GM23338 (cell line): Measurements from ENCODE around the gene CTRB2. TPM values are rescaled to one million over a fixed set of nuclear protein-coding genes. Genes with fewer than 3 reads are reported as not detected.

ENCODE experiments used
- ATAC-seq: fragments of 200-7000 bp; cut with Tn5 transposase; 3 replicates; pipeline ENCODE4 v1.9.1; 2020
- DNase-seq: peaks from one replicate; pipeline ENCODE4 v3.0.0-alpha.2; 2015; ENCODE audit warnings: low spot score
- H2AFZ ChIP-seq: fragments of 200-600 bp; sonication (generic); 2 replicates; pipeline ENCODE4 v1.8.0; 2016; ENCODE audit warnings: antibody characterized with exemption, mild to moderate bottlenecking, moderate library complexity
- H3F3A ChIP-seq: fragments of 200-600 bp; sonication (generic); replicated peaks from 2 replicates; pipeline ENCODE4 v1.8.0; 2017; ENCODE audit warnings: antibody characterized with exemption, mixed run types, low read depth
- H3K27ac ChIP-seq: fragments of 200-600 bp; sonication (generic); 2 replicates; pipeline ENCODE4 v1.6.1; 2016; ENCODE audit warnings: low read depth
- H3K27me3 ChIP-seq: fragments of 200-600 bp; sonication (generic); 2 replicates; pipeline ENCODE4 v1.8.0; 2016; ENCODE audit warnings: mild to moderate bottlenecking, mixed run types, moderate library complexity; ENCODE audit not compliant: insufficient read depth
- H3K36me3 ChIP-seq: fragments of 200-600 bp; sonication (generic); 2 replicates; pipeline ENCODE4 v1.8.0; 2016; ENCODE audit warnings: mild to moderate bottlenecking; ENCODE audit not compliant: insufficient read depth
- H3K4me1 ChIP-seq: fragments of 200-600 bp; sonication (generic); 2 replicates; pipeline ENCODE4 v1.8.0; 2016; ENCODE audit warnings: mild to moderate bottlenecking, moderate library complexity; ENCODE audit not compliant: insufficient read depth
- H3K4me2 ChIP-seq: fragments of 200-600 bp; sonication (generic); 2 replicates; pipeline ENCODE4 v1.7.1; 2017; ENCODE audit warnings: mixed run types
- H3K4me3 ChIP-seq: fragments of 200-600 bp; sonication (generic); 2 replicates; pipeline ENCODE4 v1.6.1; 2016; ENCODE audit warnings: mixed run types
- H3K79me2 ChIP-seq: fragments of 200-600 bp; sonication (generic); replicated peaks from 2 replicates; pipeline ENCODE4 v1.8.0; 2017; ENCODE audit warnings: mild to moderate bottlenecking; ENCODE audit not compliant: insufficient read depth
- H3K9me2 ChIP-seq: fragments of 200-600 bp; sonication (generic); 2 replicates; pipeline ENCODE4 v1.8.0; 2017; ENCODE audit not compliant: insufficient read depth
- H4K20me1 ChIP-seq: fragments of 200-600 bp; sonication (generic); replicated peaks from 2 replicates; pipeline ENCODE4 v1.8.0; 2017; ENCODE audit warnings: mild to moderate bottlenecking; ENCODE audit not compliant: insufficient read depth
- H3K27ac Mint-ChIP-seq: 2 replicates; pipeline ENCODE4 v1.8.0; 2020; ENCODE audit warnings: inconsistent platforms, mild to moderate bottlenecking, moderate library complexity, mixed read lengths
- H3K27me3 Mint-ChIP-seq: 3 replicates; pipeline ENCODE4 v1.8.0; 2022; ENCODE audit warnings: low read depth, mild to moderate bottlenecking, moderate library complexity, mixed read lengths, inconsistent platforms; ENCODE audit not compliant: insufficient read depth, poor library complexity
- H3K36me3 Mint-ChIP-seq: 3 replicates; pipeline ENCODE4 v1.8.0; 2021; ENCODE audit warnings: low read depth, mild to moderate bottlenecking, inconsistent platforms, moderate library complexity, mixed read lengths
- H3K4me1 Mint-ChIP-seq: 3 replicates; pipeline ENCODE4 v1.8.0; 2020; ENCODE audit warnings: mild to moderate bottlenecking, inconsistent platforms, mixed read lengths
- H3K4me3 Mint-ChIP-seq: 3 replicates; pipeline ENCODE4 v1.8.0; 2021; ENCODE audit warnings: moderate library complexity, mild to moderate bottlenecking, inconsistent platforms, mixed read lengths
- H3K9me3 Mint-ChIP-seq: 3 replicates; pipeline ENCODE4 v1.8.0; 2020; ENCODE audit warnings: moderate library complexity, mild to moderate bottlenecking, inconsistent platforms, mixed read lengths
- ETS1 ChIP-seq: IDR thresholded peaks from 2 replicates; pipeline ENCODE4 v1.6.1; 2016; ENCODE audit warnings: antibody characterized with exemption
- EZH2phosphoT487 ChIP-seq: fragments of 200-600 bp; sonication (generic); IDR thresholded peaks from one replicate; pipeline ENCODE4 v1.8.1; 2018; ENCODE audit warnings: antibody characterized with exemption; ENCODE audit not compliant: unreplicated experiment
- JUNB ChIP-seq: IDR thresholded peaks from one replicate; pipeline ENCODE4 v1.6.1; 2016; ENCODE audit warnings: antibody characterized with exemption; ENCODE audit not compliant: unreplicated experiment
- NANOG ChIP-seq: IDR thresholded peaks from 2 replicates; pipeline ENCODE4 v1.6.1; 2016; ENCODE audit warnings: antibody characterized with exemption, borderline replicate concordance
- POLR2AphosphoS5 ChIP-seq: IDR thresholded peaks from 2 replicates; pipeline ENCODE4 v1.6.1; 2016; ENCODE audit warnings: antibody characterized with exemption, low read depth
- STAT1 ChIP-seq: IDR thresholded peaks from one replicate; pipeline ENCODE4 v1.6.1; 2016; ENCODE audit warnings: antibody characterized with exemption; ENCODE audit not compliant: unreplicated experiment
- ZNF462 ChIP-seq: fragments of 250-450 bp; sonication (Bioruptor Pico); IDR thresholded peaks from 2 replicates; pipeline ENCODE4 v1.5.0; 2020; ENCODE audit warnings: mild to moderate bottlenecking, moderate library complexity
- polyA plus RNA-seq: library from polyadenylated mRNA; unstranded; fragments of >200 nt; fragmentation: Nextera tagmentation; extraction: Ambion mirVana; gene quantifications from 2 replicates; pipeline ENCODE4 v1.2.1, GENCODE V29; 2016
- total RNA-seq: library from RNA; depleted of rRNA; stranded (reverse); fragments of >200 nt; shearing (Covaris generic); gene quantifications from 2 replicates; pipeline ENCODE4 v1.2.3, GENCODE V29; 2014
- TF ChIP-seq, protein P1 (sequence below): IDR thresholded peaks from one replicate; pipeline ENCODE4 v1.6.1; 2018; ENCODE audit warnings: antibody characterized with exemption; ENCODE audit not compliant: unreplicated experiment

Gene CTRB2
- total and polyA plus RNA-seq, 2 experiments from 2014 or later, result not detected

GRCh38 chr16:75169899-75170405 lies 37.0 kb downstream of the CTRB2 start:
- Mint-ChIP-seq H3K4me1 (no peaks in the 10 kb centered on the region), H3K9me3 (peaks cover 90% of the 10 kb centered on the region), H3K36me3 (peaks cover 94% of the 10 kb centered on the region), H3K27ac (no peak overlapping the region), H3K4me3 (no peak overlapping the region), H3K27me3 (peaks cover 4% of the 10 kb centered on the region)
- Histone ChIP-seq H3K27ac (no peak overlapping the region), H3K27me3 (no peaks in the 10 kb centered on the region), H3K36me3 (peaks cover 60% of the 10 kb centered on the region), H3K4me3 (no peak overlapping the region), H3K9me2 (no peaks in the 10 kb centered on the region; the same call in 1 of the 2 replicates), H3K4me1 (no peaks in the 10 kb centered on the region), H2AFZ (no peak overlapping the region), H3K79me2 (0 out of 2 replicates have a peak, but pooled peaks cover 3% of the 10 kb centered on the region), H4K20me1 (no peaks in the 10 kb centered on the region), H3F3A (no peaks in the 10 kb centered on the region), H3K4me2 (no peak overlapping the region)
- DNase-seq, result no peak
- TF ChIP-seq, protein P1, sequence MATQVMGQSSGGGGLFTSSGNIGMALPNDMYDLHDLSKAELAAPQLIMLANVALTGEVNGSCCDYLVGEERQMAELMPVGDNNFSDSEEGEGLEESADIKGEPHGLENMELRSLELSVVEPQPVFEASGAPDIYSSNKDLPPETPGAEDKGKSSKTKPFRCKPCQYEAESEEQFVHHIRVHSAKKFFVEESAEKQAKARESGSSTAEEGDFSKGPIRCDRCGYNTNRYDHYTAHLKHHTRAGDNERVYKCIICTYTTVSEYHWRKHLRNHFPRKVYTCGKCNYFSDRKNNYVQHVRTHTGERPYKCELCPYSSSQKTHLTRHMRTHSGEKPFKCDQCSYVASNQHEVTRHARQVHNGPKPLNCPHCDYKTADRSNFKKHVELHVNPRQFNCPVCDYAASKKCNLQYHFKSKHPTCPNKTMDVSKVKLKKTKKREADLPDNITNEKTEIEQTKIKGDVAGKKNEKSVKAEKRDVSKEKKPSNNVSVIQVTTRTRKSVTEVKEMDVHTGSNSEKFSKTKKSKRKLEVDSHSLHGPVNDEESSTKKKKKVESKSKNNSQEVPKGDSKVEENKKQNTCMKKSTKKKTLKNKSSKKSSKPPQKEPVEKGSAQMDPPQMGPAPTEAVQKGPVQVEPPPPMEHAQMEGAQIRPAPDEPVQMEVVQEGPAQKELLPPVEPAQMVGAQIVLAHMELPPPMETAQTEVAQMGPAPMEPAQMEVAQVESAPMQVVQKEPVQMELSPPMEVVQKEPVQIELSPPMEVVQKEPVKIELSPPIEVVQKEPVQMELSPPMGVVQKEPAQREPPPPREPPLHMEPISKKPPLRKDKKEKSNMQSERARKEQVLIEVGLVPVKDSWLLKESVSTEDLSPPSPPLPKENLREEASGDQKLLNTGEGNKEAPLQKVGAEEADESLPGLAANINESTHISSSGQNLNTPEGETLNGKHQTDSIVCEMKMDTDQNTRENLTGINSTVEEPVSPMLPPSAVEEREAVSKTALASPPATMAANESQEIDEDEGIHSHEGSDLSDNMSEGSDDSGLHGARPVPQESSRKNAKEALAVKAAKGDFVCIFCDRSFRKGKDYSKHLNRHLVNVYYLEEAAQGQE, result no peak
- TF ChIP-seq EZH2phosphoT487, result no peak
- no peak for TF ChIP-seq ETS1
- no peak for TF ChIP-seq ZNF462
- no peak for TF ChIP-seq JUNB
- no peak for TF ChIP-seq NANOG
- no peak for TF ChIP-seq POLR2AphosphoS5
- TF ChIP-seq STAT1, result no peak
- no peak for ATAC-seq
